Activated CD8-positive, alpha-beta memory T cell treated with anti-CD3 and anti-CD28 coated beads for 36 hours (primary cell): ENCODE measurements around the gene UTP25. TPM values are rescaled to one million over a fixed set of nuclear protein-coding genes. Genes with fewer than 3 reads are reported as not detected.

Experiments used
- CTCF ChIA-PET: fragments of 350-600 bp; sonication (Branson Sonifier 250); formaldehyde crosslinking; loops from one replicate; lab custom pipeline; 2021; ENCODE audit warnings: antibody characterized with exemption; lab: Charles Lee
- POLR2A ChIA-PET: fragments of 350-600 bp; sonication (Branson Sonifier 250); formaldehyde crosslinking; loops from one replicate; lab custom pipeline; 2021; ENCODE audit warnings: antibody characterized with exemption; lab: Charles Lee
- total RNA-seq, 2 experiments: library from RNA; stranded (reverse); gene quantifications; one replicate each; pipeline ENCODE4 v1.2.3, GENCODE V29; 2021

The UTP25 gene
- total RNA-seq, 2 experiments from 2014 or later = 14.8 to 15.3 TPM

DNA sequence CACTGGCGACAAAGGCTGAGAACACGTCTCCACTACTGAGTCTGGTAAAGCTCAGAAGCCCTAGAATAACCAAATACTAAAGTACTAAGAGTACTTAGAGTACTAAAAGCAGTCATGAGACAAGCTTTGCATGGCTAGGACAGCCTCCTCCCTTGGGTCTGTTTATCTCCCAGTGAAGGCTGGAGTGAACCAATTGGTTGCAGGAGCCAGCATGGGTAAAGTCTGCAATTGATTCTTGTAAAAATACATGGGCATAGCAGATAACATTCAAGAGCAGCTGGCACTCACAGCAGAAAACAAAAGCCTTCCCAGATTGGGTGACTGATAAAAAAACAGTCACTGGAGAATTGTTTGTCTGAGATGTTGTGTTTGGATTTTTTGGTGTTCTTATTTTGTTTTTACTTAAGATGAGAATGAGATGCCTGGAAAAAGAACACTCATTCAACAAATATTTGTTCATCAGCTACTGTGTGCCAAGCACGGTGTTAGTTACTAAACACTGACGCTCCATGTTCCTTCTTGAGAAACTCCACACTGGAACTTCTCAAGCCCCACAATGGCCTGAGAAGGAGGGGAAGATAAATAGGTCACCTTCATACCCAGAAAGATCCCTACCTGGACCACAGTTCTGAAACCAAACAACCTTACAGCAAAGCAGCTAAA lies 25.5 kb upstream of the UTP25 start:
- ChIA-PET POLR2A (no interaction called here), CTCF (interaction anchor here (0.6 to 1.6 kb wide), 2 partner anchors 21 to 28 kb away, joined by 3 to 5 read pairs; no protein-coding TSS in a partner anchor)

- ChIA-PET CTCF (interaction anchor here (0.6 to 1.6 kb wide), 2 partner anchors 20 to 28 kb away, joined by 3 to 5 read pairs; no protein-coding TSS in a partner anchor), POLR2A (no interaction called here)
These were observed 25.0 kb upstream of the UTP25 start for GRCh38 chr1:209802780-209803152.

DNA sequence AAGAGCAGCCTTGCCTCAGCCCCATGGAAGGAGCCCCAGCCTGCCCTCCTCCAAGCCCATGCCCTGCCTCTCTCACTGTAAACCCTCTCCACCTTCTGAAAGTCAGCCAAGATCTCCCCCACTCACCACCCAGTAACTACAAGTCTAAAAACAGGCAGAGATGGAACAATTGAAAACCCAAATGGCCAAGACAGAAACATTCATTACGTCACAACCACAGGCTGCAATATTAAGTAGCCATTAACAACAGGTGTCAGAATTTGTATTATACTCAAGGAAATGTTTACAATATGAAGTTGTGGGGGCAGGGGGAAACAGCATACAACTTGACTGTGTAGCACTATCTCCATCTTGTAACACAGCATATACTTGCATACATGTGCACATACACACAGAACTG lies 24.2 kb upstream of the UTP25 start:
- CTCF ChIA-PET = interaction anchor here (1.6 kb wide), 1 partner anchor 20 kb away, joined by 5 read pairs; no protein-coding TSS in a partner anchor
- POLR2A ChIA-PET = no interaction called here

- CTCF ChIA-PET = interaction anchor here (1.3 to 1.7 kb wide), 2 partner anchors 18 to 22 kb away, joined by 4 to 7 read pairs; partner anchors contain the start of gene UTP25
- POLR2A ChIA-PET = no interaction called here
These were observed 22.4 kb upstream of the UTP25 start for GRCh38 chr1:209805341-209805781.

DNA sequence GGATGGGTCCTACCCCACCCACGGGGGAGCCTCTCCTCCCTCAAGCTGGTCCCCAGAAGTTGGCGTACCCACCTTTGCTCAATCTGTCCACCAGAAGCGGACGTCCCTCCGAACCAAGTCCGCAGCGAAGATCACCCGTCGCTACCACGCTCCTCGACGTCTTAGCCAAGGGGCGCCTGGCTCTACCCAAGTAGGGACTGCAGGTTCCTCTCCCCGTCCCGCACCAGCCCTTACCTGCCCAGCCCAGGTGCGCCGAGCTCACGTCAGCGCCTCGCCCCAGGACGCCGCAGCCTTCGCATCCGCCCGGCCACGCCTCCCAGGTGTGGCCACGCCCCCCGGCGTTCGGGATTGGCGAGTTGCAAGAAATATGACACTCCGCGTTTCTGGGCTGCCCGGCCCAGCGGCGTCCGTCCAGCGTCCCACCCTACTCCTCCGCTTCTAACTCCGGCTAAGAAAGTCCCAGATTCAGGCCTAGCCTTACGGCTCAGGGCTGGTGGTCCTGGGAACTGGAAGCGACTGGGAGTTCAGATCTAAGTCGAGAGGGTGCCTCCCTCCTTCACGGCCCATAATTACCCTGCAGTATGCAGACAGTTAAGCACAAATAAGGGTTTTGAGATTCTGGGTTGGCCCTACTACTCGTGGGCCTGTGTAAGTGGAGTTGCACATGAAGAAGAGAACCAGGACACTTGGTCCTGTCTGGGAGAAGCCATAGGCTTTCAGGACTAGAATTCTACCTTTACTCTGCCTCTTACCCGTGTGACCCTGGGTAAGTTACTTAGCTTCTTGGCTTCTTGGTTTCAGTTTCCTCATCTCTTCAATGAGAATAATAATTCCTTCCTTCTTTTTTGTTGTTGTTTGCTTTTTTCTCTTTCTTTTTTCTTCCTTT lies 21.7 kb upstream of the UTP25 start, which contains the start of gene IRF6:
IRF6 (minus strand) TSS at position 268 of the 886 bp plus-strand sequence. CDS start 4,729 bp downstream, outside the sequence.
- ChIA-PET POLR2A (no interaction called here), CTCF (interaction anchor here (0.6 to 1.7 kb wide), 4 partner anchors 17 to 76 kb away, joined by 4 to 7 read pairs (median 6); partner anchors contain the start of gene UTP25)

DNA sequence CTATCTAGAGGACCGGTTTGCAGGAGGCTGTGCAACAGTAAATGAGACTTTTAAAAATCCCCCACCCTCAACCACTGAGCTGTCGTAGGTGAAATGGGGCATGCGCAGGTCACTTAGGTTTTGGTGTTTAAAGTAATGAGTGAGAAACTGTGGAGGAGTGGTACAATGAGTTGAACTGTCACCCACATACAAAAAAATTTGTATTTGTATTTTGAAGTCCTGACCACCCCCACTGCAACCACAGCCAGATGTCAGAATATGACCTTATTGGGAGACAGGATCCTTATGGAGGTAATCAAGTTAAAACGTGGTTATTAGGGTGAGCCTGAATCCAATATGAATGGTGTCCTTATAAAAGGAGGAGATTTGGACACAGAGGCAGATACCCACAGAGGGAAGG lies 20.3 kb upstream of the UTP25 start:
- POLR2A ChIA-PET = interaction anchor here (0.6 kb wide), 2 partner anchors 845 to 1444 kb away, joined by 4 read pairs; no protein-coding TSS in a partner anchor
- CTCF ChIA-PET = no interaction called here

GRCh38 chr1:209808059-209808581 lies 19.7 kb upstream of the UTP25 start:
- POLR2A ChIA-PET = interaction anchor here (0.6 kb wide), 2 partner anchors 845 to 1443 kb away, joined by 4 read pairs; no protein-coding TSS in a partner anchor
- CTCF ChIA-PET = no interaction called here

DNA sequence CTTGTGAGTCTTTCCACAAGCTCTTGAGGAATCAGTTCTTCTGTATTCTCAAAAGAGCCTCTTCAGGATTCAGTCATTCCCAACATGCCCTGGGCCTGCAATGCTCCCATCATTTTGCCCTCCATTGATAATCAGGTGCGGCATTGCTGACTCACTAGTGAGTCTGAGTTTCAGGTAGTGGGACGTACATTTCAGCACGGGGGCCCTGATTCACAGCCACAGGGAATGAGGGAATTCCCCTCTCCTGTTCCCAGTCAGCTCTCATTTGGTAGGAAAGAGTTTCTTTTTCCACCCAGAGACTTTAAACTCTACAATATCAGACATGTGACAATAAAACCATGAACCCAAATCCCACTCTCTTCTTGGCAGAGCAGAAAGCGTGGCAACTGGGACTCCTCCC lies 18.2 kb upstream of the UTP25 start:
- CTCF ChIA-PET = no interaction called here
- POLR2A ChIA-PET = no interaction called here

GRCh38 chr1:209810783-209811182 lies 17.0 kb upstream of the UTP25 start:
- ChIA-PET CTCF (no interaction called here), POLR2A (no interaction called here)

DNA sequence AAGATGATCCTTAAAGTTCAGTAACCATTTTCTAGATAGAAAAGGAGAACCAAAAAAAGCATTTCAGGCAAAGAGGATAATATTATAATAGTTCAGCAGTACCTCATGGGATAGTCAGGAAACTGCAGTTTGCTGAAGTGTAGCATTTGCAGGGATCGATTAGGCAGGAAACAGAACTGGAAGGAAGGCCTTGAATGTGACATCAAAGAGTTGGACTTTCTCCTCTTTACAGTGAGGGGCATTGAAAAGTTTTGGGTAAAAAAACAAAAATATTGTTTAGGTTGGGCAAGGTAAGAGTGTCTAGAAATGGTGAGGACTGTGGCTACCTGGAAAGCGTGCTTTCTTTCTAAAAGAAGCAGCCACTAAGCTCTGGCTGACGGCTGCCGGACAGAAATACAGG lies 13.9 kb upstream of the UTP25 start:
- ChIA-PET CTCF (interaction anchor here (1.5 kb wide), 1 partner anchor 9 kb away, joined by 4 read pairs; no protein-coding TSS in a partner anchor), POLR2A (no interaction called here)

- POLR2A ChIA-PET = interaction anchor here (0.8 kb wide), 1 partner anchor 31 kb away, joined by 3 read pairs; the partner anchor contains the start of gene C1orf74
- CTCF ChIA-PET = interaction anchor here (0.8 kb wide), 1 partner anchor 9 kb away, joined by 3 read pairs; no protein-coding TSS in a partner anchor
These were observed 12.3 kb upstream of the UTP25 start for GRCh38 chr1:209815490-209815889.

GRCh38 chr1:209815931-209816341 lies 11.8 kb upstream of the UTP25 start:
- CTCF ChIA-PET = interaction anchor here (0.5 to 0.8 kb wide), 2 partner anchors 8 to 23 kb away, joined by 3 to 4 read pairs; no protein-coding TSS in a partner anchor
- POLR2A ChIA-PET = interaction anchor here (0.8 kb wide), 1 partner anchor 32 kb away, joined by 3 read pairs; the partner anchor contains the start of gene C1orf74

DNA sequence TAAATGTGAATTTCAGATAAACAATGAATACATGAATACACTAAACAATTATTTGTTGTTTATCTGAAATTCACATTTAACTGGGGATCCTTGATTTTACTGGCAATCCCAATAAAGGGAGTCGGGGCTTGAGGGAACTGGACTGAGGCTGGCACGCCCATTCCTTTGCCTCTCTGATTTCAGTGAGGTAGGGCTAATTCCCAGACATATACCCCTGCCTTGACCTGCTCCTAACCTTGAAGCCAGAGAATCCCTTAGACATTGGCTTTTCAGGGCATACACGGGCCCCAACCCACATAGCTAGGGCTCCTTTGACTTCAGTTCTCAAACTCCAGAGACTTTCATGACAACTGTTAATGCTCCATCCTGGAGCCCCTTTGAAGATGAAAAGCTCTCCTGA lies 10.8 kb upstream of the UTP25 start:
- POLR2A ChIA-PET = no interaction called here

DNA sequence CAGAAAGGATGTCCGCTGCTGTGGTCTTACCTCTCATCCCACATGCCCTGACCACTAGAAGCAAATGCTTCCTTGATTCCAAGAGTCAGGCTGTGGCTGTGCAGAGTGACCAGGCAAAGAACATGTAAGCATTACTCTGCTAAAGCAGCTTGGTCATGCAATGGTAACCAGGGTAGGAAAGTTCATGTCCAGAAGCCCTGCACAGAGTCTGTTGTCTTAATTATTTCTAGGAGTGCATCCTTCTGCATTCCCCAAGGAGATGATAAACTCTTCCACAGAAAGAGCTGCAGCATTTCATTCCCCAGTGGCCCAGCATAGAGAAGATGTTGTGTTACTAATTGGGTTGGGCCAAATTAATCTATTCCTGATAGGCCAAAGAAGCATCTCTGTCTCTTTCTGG lies 10.1 kb upstream of the UTP25 start:
- POLR2A ChIA-PET = no interaction called here
- CTCF ChIA-PET = no interaction called here

More for the DNA sequence above, 10.8 kb upstream of the UTP25 start:
- CTCF ChIA-PET = no interaction called here

DNA sequence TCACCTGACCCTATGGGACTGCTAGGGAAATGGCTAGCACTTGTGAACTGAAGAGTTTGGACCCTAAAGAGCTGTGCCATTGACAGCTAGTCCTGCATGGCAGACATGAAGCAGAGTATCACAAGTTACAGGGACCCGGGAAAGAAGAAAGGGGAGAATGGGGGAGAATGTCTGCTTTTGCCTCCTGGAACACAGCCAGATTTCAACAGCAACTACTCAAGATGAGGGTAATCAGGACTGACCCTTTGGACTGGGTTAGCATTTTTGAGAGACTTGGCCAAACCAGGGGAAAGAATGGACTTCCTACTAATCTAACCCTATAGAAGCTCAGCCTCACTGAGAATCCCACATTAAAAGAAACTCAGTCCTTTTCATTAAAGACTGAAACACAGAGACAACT lies 8.7 kb upstream of the UTP25 start:
- ChIA-PET CTCF (no interaction called here), POLR2A (no interaction called here)

DNA sequence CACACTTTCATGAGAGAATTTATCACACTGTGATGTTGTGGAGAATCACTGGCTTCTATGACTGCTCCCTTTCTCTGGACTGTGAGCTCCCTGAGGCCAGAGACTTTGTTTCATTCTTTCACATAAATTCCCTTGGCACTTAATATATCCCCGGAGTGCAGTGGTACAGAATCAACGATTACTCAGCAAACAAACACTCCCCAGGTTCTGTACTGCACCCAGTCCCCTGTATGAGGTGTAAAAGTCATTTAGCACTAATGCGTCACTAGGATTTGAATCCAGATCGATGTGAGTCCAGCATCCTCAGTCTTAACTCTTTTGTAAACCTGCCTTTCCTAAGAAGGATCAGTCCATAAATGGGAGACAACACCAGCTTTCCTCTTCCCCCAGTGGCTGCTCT lies 6.8 kb upstream of the UTP25 start:
- ChIA-PET CTCF (no interaction called here), POLR2A (no interaction called here)

GRCh38 chr1:209822706-209823105 lies 5.1 kb upstream of the UTP25 start:
- ChIA-PET CTCF (interaction anchor here (1.0 to 2.1 kb wide), 14 partner anchors 8 to 600 kb away, joined by 3 to 8 read pairs (median 4); partner anchors contain the start of gene TRAF3IP3), POLR2A (no interaction called here)

DNA sequence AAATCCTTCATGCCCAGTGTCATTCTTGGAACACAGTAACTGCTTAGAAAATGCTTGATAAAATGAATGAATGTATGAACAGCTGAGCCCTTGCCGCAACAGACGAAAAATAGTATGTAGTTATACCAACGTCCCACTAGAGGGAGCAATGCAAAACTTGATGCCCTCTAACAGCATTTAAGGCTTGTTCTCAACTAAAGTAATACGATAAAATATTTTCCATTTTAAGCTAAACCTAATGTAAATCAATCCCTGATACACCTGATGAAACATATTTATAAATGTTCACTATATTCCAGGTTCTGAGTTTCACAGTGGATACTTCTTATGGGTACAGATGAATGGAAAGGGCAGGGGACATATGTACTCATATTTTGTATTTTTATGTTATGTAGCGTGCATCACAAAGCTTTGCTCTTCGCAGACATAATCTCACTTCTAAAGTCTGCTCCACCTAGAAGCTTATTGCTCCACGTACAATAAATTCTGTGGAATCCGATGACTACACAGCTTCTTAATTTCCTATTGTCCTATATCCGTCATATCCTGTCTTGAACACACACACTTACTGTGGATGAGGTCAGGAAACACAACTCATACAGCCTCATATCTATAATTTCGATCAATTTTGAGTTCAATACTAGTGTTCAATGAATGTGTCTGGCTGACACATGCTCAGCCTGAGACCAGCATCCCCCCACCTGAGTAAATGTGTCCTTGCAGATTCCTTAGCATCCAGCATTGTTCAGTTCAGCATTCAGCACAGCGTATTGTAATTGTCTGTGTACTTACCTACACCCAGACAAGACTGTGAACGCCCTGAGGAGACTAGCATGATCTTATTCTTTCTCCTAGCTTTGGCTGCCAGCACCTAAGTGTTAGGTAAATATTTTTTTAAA lies 4.4 kb upstream of the UTP25 start:
- POLR2A ChIA-PET = no interaction called here

More for the DNA sequence above, 4.4 kb upstream of the UTP25 start:
- CTCF ChIA-PET = interaction anchor here (0.9 to 2.1 kb wide), 17 partner anchors 8 to 599 kb away, joined by 3 to 8 read pairs (median 4); partner anchors contain the start of gene TRAF3IP3
